AG04450 (cell line): Measurements from ENCODE around the gene RASGRP3. TPM values are rescaled to one million over a fixed set of nuclear protein-coding genes. Genes with fewer than 3 reads are reported as not detected.

Source experiments
- CTCF ChIA-PET: fragments of 300-600, 350-600 bp; formaldehyde crosslinking; extraction: SDS; loops from one replicate; lab custom pipeline; 2022; ENCODE audit warnings: antibody characterized with exemption, inconsistent platforms; lab: Charles Lee
- POLR2A ChIA-PET: fragments of 350-600 bp; formaldehyde crosslinking; extraction: SDS; loops from one replicate; lab custom pipeline; 2021; ENCODE audit warnings: antibody characterized with exemption, inconsistent platforms; lab: Yijun Ruan, JAX
- DNase-seq: peaks from one replicate; pipeline ENCODE4 v3.0.0-alpha.2; 2011; ENCODE audit warnings: low read depth, low spot score
- H3K27ac ChIP-seq: one replicate; pipeline ENCODE4 v1.5.1; 2012; ENCODE audit warnings: low read depth, low read length, control low read depth
- H3K27me3 ChIP-seq: one replicate; pipeline ENCODE4 v1.6.0; 2012; ENCODE audit warnings: low read length; ENCODE audit not compliant: control insufficient read depth, insufficient read depth
- H3K4me3 ChIP-seq: 2 replicates; pipeline ENCODE4 v1.5.1; 2011; ENCODE audit warnings: mild to moderate bottlenecking, low read depth, low read length, control low read depth
- H3K9me3 ChIP-seq: 2 replicates; pipeline ENCODE4 v1.5.1; 2012; ENCODE audit warnings: low read length; ENCODE audit not compliant: control insufficient read depth, insufficient read depth
- polyA plus RNA-seq: library from polyadenylated mRNA; depleted of rRNA; stranded (reverse); fragments of >200 nt; gene quantifications from 2 replicates; pipeline ENCODE4 v1.2.3, GENCODE V29; 2011
- TF ChIP-seq, protein P1 (sequence below): IDR thresholded peaks from 2 replicates; pipeline ENCODE4 v1.5.1; 2011; ENCODE audit warnings: low read depth, low read length, control low read depth, inconsistent platforms

RASGRP3 gene
- polyA plus RNA-seq, 1 experiment: 1.4 TPM

DNA sequence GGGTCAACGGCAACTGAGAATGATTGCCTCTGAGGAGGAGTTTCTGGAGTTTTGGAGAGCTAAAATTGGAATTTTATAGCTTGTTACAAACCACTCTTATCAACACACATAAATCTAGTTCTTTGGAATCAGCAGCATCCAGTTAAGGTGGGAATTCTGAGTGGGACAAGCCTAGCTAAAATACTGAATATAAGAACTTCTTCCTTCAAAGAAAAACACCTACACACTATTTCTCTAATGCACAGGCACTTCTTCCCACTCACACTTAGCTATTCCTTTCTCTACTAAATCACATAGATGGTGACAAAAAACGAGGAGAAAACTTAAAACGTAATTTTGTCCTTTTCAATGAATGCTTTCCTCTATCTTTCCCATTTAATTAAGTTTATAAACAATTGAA is 79.2 kb downstream of the RASGRP3 start:
- CTCF ChIA-PET: interaction anchor here (1.7 to 2.2 kb wide), 2 partner anchors 28 to 80 kb away, joined by 7 to 9 read pairs; partner anchors contain the start of gene RASGRP3
- TF ChIP-seq, protein P1, sequence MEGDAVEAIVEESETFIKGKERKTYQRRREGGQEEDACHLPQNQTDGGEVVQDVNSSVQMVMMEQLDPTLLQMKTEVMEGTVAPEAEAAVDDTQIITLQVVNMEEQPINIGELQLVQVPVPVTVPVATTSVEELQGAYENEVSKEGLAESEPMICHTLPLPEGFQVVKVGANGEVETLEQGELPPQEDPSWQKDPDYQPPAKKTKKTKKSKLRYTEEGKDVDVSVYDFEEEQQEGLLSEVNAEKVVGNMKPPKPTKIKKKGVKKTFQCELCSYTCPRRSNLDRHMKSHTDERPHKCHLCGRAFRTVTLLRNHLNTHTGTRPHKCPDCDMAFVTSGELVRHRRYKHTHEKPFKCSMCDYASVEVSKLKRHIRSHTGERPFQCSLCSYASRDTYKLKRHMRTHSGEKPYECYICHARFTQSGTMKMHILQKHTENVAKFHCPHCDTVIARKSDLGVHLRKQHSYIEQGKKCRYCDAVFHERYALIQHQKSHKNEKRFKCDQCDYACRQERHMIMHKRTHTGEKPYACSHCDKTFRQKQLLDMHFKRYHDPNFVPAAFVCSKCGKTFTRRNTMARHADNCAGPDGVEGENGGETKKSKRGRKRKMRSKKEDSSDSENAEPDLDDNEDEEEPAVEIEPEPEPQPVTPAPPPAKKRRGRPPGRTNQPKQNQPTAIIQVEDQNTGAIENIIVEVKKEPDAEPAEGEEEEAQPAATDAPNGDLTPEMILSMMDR: no peak

DNA sequence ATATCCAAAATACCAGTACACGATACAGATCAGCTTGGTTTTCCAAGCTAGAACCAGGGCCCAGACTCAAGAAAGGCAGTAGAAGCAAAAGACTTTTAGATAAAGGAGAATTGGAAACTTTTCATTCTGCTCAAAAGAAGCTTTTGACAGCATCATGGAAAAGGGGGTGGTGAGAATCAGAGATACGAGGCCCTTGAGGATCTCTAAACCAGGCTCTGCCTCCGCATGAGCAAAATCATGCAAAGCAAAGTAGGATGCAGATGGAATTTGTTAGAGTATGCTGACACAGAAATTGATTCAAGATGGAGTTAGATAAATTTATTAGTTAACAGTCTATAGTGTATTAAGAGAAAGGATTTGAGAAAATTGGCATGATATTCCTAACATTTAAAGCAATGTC is 82.9 kb downstream of the RASGRP3 start:
- ChIA-PET CTCF (interaction anchor here (0.9 kb wide), 1 partner anchor 24 kb away, joined by 4 read pairs; no protein-coding TSS in a partner anchor), POLR2A (no interaction called here)
- H3K4me3 ChIP-seq: no peak overlapping the region
- TF ChIP-seq, protein P1: no peak
- H3K27me3 ChIP-seq: no peaks in the 10 kb centered on the region
- no peak overlapping the region for H3K27ac ChIP-seq
- no peak for DNase-seq
- no peaks in the 10 kb centered on the region for H3K9me3 ChIP-seq

More for the DNA sequence above, 79.2 kb downstream of the RASGRP3 start:
- no peaks in the 10 kb centered on the region for H3K9me3 ChIP-seq
- POLR2A ChIA-PET: no interaction called here
- no peak overlapping the region for H3K4me3 ChIP-seq
- H3K27ac ChIP-seq: no peak overlapping the region
- no peak for DNase-seq
- H3K27me3 ChIP-seq: no peaks in the 10 kb centered on the region

DNA sequence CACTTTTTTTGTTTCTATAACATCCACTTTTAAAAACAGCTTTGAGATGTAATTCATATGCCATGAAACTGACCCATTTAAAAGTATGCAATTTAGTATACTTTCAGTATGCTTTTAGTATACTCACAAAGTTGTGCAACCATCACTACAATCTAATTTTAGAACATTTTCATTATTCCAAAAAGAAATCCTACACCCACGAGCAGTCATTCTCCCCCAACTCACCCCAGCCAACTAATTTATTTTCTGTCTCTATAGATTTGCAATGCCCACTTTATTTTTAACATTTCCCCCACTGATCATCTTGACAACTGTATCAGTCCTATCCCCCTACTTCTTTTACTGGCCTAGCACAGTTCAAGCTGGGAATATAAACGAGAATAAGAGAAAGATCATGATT is 83.6 kb downstream of the RASGRP3 start:
- POLR2A ChIA-PET: interaction anchor here (0.7 kb wide), 1 partner anchor 39 kb away, joined by 3 read pairs; the partner anchor contains the start of gene FAM98A
- Histone ChIP-seq H3K27ac (no peak overlapping the region), H3K27me3 (no peaks in the 10 kb centered on the region), H3K9me3 (no peaks in the 10 kb centered on the region), H3K4me3 (no peak overlapping the region)
- TF ChIP-seq, protein P1: no peak
- no peak for DNase-seq
- CTCF ChIA-PET: interaction anchor here (0.6 to 1.1 kb wide), 3 partner anchors 12 to 84 kb away, joined by 4 to 5 read pairs (median 4); no protein-coding TSS in a partner anchor

DNA sequence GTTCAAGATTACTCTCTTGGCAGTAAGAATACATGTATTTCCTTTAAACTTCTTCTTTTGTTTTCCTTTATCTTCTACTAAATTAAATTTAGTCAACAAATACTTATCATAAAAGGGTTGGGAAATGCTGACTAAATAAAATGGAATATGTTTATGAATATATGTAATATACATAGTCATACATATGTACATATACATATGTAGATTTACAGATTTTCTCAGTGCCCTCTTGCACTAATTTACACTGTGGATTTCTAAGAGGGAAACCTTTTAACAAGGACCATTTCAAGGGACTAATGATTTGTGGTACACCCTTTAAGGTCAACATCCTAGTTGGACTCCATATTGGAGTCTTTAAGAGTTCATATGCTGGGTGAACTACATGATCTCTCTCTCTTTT is 85.4 kb downstream of the RASGRP3 start:
- ChIA-PET CTCF (interaction anchor here (1.2 to 1.7 kb wide), 2 partner anchors 11 to 22 kb away, joined by 3 to 5 read pairs; no protein-coding TSS in a partner anchor), POLR2A (no interaction called here)
- no peak overlapping the region for H3K4me3 ChIP-seq
- H3K27me3 ChIP-seq: no peaks in the 10 kb centered on the region
- no peak overlapping the region for H3K27ac ChIP-seq
- DNase-seq: no peak
- TF ChIP-seq, protein P1: no peak
- no peaks in the 10 kb centered on the region for H3K9me3 ChIP-seq

DNA sequence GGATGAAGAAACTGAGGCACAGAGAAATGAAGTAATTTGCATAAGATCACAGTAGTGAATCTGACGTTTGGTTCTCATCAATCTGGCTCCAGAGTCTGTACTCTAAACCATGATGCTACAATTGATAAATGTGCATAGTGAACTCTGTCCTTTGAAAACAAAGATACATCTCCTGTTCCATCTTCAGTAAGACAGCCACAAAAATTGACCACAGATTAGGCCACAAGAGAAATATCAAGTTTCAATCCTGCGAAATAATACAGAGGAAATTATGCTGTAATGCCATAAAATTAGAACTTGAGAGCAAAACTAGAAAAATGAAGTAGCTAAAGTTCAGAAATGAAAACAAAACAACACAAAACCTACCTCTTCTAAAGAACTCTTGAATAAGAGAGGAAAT is 94.2 kb downstream of the RASGRP3 start:
- DNase-seq: no peak
- POLR2A ChIA-PET: no interaction called here
- no peaks in the 10 kb centered on the region for H3K27me3 ChIP-seq
- TF ChIP-seq, protein P1: no peak
- H3K9me3 ChIP-seq: no peaks in the 10 kb centered on the region
- H3K4me3 ChIP-seq: no peak overlapping the region
- CTCF ChIA-PET: interaction anchor here (0.7 to 1.9 kb wide), 2 partner anchors 12 to 664 kb away, joined by 6 to 7 read pairs; no protein-coding TSS in a partner anchor
- H3K27ac ChIP-seq: no peak overlapping the region
